HG03575 (cell line): Measurements from ENCODE around the gene SLC7A5.
"Not testable (repeated sequence)": the region's sequence is repeated elsewhere in the genome, so short reads cannot be mapped to it uniquely, and the experiment has no call there.

ENCODE experiments used
- ATAC-seq: cut with Tn5 transposase; IDR thresholded peaks from one replicate; pipeline ENCODE4 v1.9.1; 2021; ENCODE audit not compliant: unreplicated experiment, insufficient number of reproducible peaks, low FRiP score; ENCODE audit errors: extremely low read depth

SLC7A5 gene

GRCh38 chr16:87826798-87827587 is 42.3 kb downstream of the SLC7A5 start:
- ATAC-seq, result no peak

GRCh38 chr16:87826407-87826797 is 42.9 kb downstream of the SLC7A5 start:
- not testable (repeated sequence) for ATAC-seq

- not testable (repeated sequence) for ATAC-seq
These were observed 43.5 kb downstream of the SLC7A5 start for GRCh38 chr16:87825842-87826120.

GRCh38 chr16:87824991-87825841 is 44.1 kb downstream of the SLC7A5 start:
- no peak for ATAC-seq

- ATAC-seq, result no peak
These were observed 45.0 kb downstream of the SLC7A5 start for GRCh38 chr16:87824016-87824990.

- ATAC-seq, result no peak
These were observed 46.0 kb downstream of the SLC7A5 start for GRCh38 chr16:87823181-87823929.

- ATAC-seq, result no peak
These were observed 47.0 kb downstream of the SLC7A5 start for GRCh38 chr16:87822108-87822970.

GRCh38 chr16:87821376-87822107 is 47.8 kb downstream of the SLC7A5 start:
- ATAC-seq, result no peak

GRCh38 chr16:87819983-87820382 is 49.3 kb downstream of the SLC7A5 start:
- no peak for ATAC-seq

GRCh38 chr16:87819282-87819681 is 50.0 kb downstream of the SLC7A5 start:
- no peak for ATAC-seq

- ATAC-seq, result no peak
These were observed 50.7 kb downstream of the SLC7A5 start for GRCh38 chr16:87818533-87819161.

GRCh38 chr16:87817910-87818309 is 51.4 kb downstream of the SLC7A5 start:
- ATAC-seq, result no peak

- not testable (repeated sequence) for ATAC-seq
These were observed 51.9 kb downstream of the SLC7A5 start for GRCh38 chr16:87817370-87817769.

- ATAC-seq, result no peak
These were observed 52.7 kb downstream of the SLC7A5 start for GRCh38 chr16:87816507-87817100.

GRCh38 chr16:87815567-87815966 is 53.7 kb downstream of the SLC7A5 start:
- ATAC-seq, result no peak

- ATAC-seq, result no peak
These were observed 57.1 kb downstream of the SLC7A5 start for GRCh38 chr16:87812200-87812656.
